ENCODE measurements around the gene ROR1. TPM values are rescaled to one million over a fixed set of nuclear protein-coding genes. Genes with fewer than 3 reads are reported as not detected.

The ROR1 gene
- total RNA-seq, 2 experiments from 2014 or later = 0.10 to 0.14 TPM

- H3K36me3 Mint-ChIP-seq (ENCODE audit: low read depth) = no peaks in the 10 kb centered on the region
- H3K27ac Mint-ChIP-seq = no peak overlapping the region
- no peaks in the 10 kb centered on the region for H3K9me3 Mint-ChIP-seq
- CTCF ChIA-PET = no interaction called here
- DNase-seq = no peak
- H3K27me3 Mint-ChIP-seq (ENCODE audit: low read depth) = peaks cover 3% of the 10 kb centered on the region
- H3K4me1 Mint-ChIP-seq (ENCODE audit: low read depth) = no peaks in the 10 kb centered on the region
- no peak overlapping the region for H3K4me3 Mint-ChIP-seq
- intact Hi-C loops (cut with micrococcal nuclease) = no loop called here
These were observed 217.9 kb downstream of the ROR1 start for GRCh38 chr1:63991685-63992084.

GRCh38 chr1:64000021-64000420, 226.2 kb downstream of the ROR1 start:
- no peak for DNase-seq
- H3K4me3 Mint-ChIP-seq = no peak overlapping the region
- no peak overlapping the region for H3K27ac Mint-ChIP-seq
- intact Hi-C loops (cut with micrococcal nuclease) = no loop called here
- CTCF ChIA-PET = no interaction called here
- peaks cover 2% of the 10 kb centered on the region for H3K4me1 Mint-ChIP-seq (ENCODE audit: low read depth)
- no peaks in the 10 kb centered on the region for H3K36me3 Mint-ChIP-seq (ENCODE audit: low read depth)
- H3K9me3 Mint-ChIP-seq = peaks cover 1% of the 10 kb centered on the region
- peaks cover 4% of the 10 kb centered on the region for H3K27me3 Mint-ChIP-seq (ENCODE audit: low read depth)

- Mint-ChIP-seq H3K36me3 (ENCODE audit: low read depth) (no peaks in the 10 kb centered on the region), H3K4me3 (no peak overlapping the region), H3K27ac (no peak overlapping the region), H3K9me3 (peaks cover 1% of the 10 kb centered on the region), H3K4me1 (ENCODE audit: low read depth) (peaks cover 3% of the 10 kb centered on the region), H3K27me3 (ENCODE audit: low read depth) (peaks cover 4% of the 10 kb centered on the region)
- CTCF ChIA-PET = no interaction called here
- no peak for DNase-seq
- intact Hi-C loops (cut with micrococcal nuclease) = no loop called here
These were observed 227.2 kb downstream of the ROR1 start for GRCh38 chr1:64001038-64001437.

DNA sequence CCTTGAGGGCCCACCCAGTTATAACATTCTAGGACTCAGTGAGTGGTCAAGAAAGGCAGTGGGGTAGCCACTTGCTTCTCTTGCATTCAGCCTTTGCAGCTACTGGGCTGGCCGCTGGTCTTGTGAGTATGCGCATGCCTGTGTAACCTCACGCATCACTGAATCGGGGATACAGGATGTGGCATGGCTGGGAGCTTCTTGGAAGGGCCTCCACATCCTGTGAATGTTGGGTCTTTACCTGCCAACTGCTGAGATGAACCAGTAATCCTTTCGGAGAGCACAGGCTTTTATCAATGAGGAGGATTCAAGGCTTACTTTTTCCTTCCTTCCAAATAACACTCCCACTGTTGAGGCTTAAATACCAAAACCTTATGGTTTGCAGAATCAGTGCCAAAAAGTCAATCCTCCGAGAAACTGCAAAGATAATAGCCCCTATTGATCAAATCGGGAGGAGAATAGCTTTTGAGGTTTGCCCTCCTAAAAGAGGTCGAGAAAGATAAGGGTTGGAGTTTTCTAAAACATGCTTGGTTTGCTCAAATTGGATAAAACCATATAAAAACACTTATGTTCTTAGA, 230.7 kb downstream of the ROR1 start:
- CTCF ChIA-PET = interaction anchor here (1.3 kb wide), 1 partner anchor 133 kb away, joined by 6 read pairs; no protein-coding TSS in a partner anchor
- H3K9me3 Mint-ChIP-seq = peaks cover 1% of the 10 kb centered on the region
- no peak overlapping the region for H3K27ac Mint-ChIP-seq
- no peak for DNase-seq
- H3K36me3 Mint-ChIP-seq (ENCODE audit: low read depth) = no peaks in the 10 kb centered on the region
- no peak overlapping the region for H3K4me3 Mint-ChIP-seq
- H3K27me3 Mint-ChIP-seq (ENCODE audit: low read depth) = peaks cover 4% of the 10 kb centered on the region
- intact Hi-C loops (cut with micrococcal nuclease) = no loop called here
- H3K4me1 Mint-ChIP-seq (ENCODE audit: low read depth) = peaks cover 12% of the 10 kb centered on the region

DNA sequence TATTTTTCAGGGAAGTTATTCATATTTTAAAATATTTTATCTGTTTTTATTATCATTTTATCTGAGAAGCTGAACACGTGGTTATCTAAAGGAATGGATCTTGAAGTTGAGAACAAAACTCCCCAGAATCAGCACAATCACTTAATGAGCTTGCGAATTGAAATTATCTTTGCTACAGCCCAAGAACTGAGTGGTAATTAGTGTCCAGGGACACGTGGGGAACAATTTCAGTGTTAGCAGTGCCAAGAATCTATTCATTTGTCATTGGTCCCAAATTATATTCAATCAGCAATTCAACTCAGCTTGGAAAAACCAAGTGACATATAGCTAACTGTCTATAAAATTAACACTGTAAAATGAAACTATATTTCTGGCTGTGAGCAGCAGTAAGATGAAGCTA, 232.0 kb downstream of the ROR1 start:
- H3K27me3 Mint-ChIP-seq (ENCODE audit: low read depth) = peaks cover 7% of the 10 kb centered on the region
- H3K9me3 Mint-ChIP-seq = no peaks in the 10 kb centered on the region
- no peak overlapping the region for H3K4me3 Mint-ChIP-seq
- DNase-seq = no peak
- intact Hi-C loops (cut with micrococcal nuclease) = no loop called here
- CTCF ChIA-PET = interaction anchor here (1.3 kb wide), 1 partner anchor 132 kb away, joined by 6 read pairs; no protein-coding TSS in a partner anchor
- H3K36me3 Mint-ChIP-seq (ENCODE audit: low read depth) = no peaks in the 10 kb centered on the region
- peaks cover 12% of the 10 kb centered on the region for H3K4me1 Mint-ChIP-seq (ENCODE audit: low read depth)
- no peak overlapping the region for H3K27ac Mint-ChIP-seq

DNA sequence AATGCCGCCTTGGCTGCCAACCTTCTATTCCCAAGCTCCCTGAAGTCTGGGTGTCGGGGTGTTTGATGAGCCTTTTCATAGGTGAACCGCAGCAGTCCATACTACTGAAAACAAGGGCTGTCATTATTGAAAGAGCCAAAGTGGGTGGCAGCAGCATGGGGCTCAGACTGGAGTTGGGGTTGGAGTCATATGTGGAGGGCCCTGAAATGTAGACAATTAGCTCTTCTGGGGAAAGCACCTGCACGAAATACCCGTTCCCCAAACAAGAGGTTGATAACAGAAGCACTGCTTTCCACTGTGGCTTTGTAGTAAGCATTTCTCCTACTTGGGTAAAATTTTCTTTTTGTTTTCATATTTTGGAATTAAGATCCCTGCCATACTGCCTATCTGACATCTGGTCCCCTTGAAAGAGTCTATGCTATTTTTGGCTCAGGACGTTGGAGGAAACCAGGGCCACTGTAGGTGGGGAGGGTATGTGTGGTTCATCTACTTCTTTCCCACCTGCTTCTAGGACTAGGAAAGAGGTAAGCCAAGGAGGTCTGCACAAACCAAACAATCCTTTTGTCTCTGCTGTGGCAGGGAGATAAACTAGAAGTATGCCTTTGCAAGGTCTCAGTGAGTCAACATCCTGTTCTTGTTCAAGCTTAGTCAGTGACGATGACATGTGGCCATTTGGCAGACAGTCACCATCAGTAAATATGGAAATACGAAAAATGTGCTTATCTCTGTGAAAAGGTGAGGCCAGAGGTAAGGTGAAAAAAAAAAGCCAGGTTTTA, 232.6 kb downstream of the ROR1 start:
- H3K27me3 Mint-ChIP-seq (ENCODE audit: low read depth) = peaks cover 7% of the 10 kb centered on the region
- intact Hi-C loops (cut with micrococcal nuclease) = no loop called here
- no peak overlapping the region for H3K4me3 Mint-ChIP-seq
- DNase-seq = peak; percentile 45
- H3K27ac Mint-ChIP-seq = peak overlapping the region; percentile 63
- H3K4me1 Mint-ChIP-seq (ENCODE audit: low read depth) = peaks cover 12% of the 10 kb centered on the region
- H3K9me3 Mint-ChIP-seq = no peaks in the 10 kb centered on the region
- H3K36me3 Mint-ChIP-seq (ENCODE audit: low read depth) = no peaks in the 10 kb centered on the region
- CTCF ChIA-PET = no interaction called here

DNA sequence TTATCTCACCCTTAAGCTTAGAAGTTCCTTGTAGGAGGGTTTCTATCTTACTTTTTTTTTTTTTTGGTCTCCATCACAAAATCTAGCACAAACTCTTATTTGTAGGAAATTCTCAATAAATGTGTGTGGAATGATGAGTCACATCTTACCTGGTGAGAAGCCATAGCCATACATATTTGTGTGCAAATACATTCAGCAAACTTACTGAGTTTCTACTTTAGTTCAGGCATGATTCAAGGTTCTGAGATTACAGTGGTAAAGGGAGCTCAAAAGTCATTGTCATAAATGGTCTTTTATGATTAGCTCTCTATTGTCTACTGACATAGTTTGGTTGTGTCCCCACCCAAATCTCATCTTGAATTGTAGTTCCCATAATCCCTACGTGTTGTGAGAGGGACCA, 236.5 kb downstream of the ROR1 start:
- no peaks in the 10 kb centered on the region for H3K9me3 Mint-ChIP-seq
- H3K27ac Mint-ChIP-seq = no peak overlapping the region
- DNase-seq = no peak
- H3K4me1 Mint-ChIP-seq (ENCODE audit: low read depth) = peaks cover 10% of the 10 kb centered on the region
- intact Hi-C loops (cut with micrococcal nuclease) = no loop called here
- no peak overlapping the region for H3K4me3 Mint-ChIP-seq
- peaks cover 3% of the 10 kb centered on the region for H3K27me3 Mint-ChIP-seq (ENCODE audit: low read depth)
- CTCF ChIA-PET = interaction anchor here (0.7 kb wide), 1 partner anchor 328 kb away, joined by 3 read pairs; no protein-coding TSS in a partner anchor
- no peaks in the 10 kb centered on the region for H3K36me3 Mint-ChIP-seq (ENCODE audit: low read depth)

- intact Hi-C loops (cut with micrococcal nuclease) = no loop called here
- CTCF ChIA-PET = no interaction called here
- Mint-ChIP-seq H3K27ac (no peak overlapping the region), H3K9me3 (no peaks in the 10 kb centered on the region), H3K36me3 (ENCODE audit: low read depth) (no peaks in the 10 kb centered on the region), H3K4me3 (no peak overlapping the region), H3K4me1 (ENCODE audit: low read depth) (peaks cover 3% of the 10 kb centered on the region), H3K27me3 (ENCODE audit: low read depth) (peaks cover 3% of the 10 kb centered on the region)
- no peak for DNase-seq
These were observed 239.6 kb downstream of the ROR1 start for GRCh38 chr1:64013395-64013794.

GRCh38 chr1:64019818-64020217, 246.0 kb downstream of the ROR1 start:
- H3K9me3 Mint-ChIP-seq = no peaks in the 10 kb centered on the region

GRCh38 chr1:64021066-64021465, 247.2 kb downstream of the ROR1 start:
- no peak for DNase-seq
- peaks cover 14% of the 10 kb centered on the region for H3K4me1 Mint-ChIP-seq (ENCODE audit: low read depth)
- H3K27me3 Mint-ChIP-seq (ENCODE audit: low read depth) = no peaks in the 10 kb centered on the region
- H3K27ac Mint-ChIP-seq = no peak overlapping the region
- H3K9me3 Mint-ChIP-seq = no peaks in the 10 kb centered on the region
- H3K4me3 Mint-ChIP-seq = no peak overlapping the region
- intact Hi-C loops (cut with micrococcal nuclease) = no loop called here
- no peaks in the 10 kb centered on the region for H3K36me3 Mint-ChIP-seq (ENCODE audit: low read depth)
- CTCF ChIA-PET = no interaction called here

More at GRCh38 chr1:64019818-64020217, 246.0 kb downstream of the ROR1 start:
- Mint-ChIP-seq H3K27ac (no peak overlapping the region), H3K4me3 (no peak overlapping the region), H3K27me3 (ENCODE audit: low read depth) (no peaks in the 10 kb centered on the region), H3K36me3 (ENCODE audit: low read depth) (no peaks in the 10 kb centered on the region), H3K4me1 (ENCODE audit: low read depth) (peaks cover 14% of the 10 kb centered on the region)
- CTCF ChIA-PET = interaction anchor here (0.5 to 1.2 kb wide), 3 partner anchors 119 to 824 kb away, joined by 3 to 5 read pairs (median 3); partner anchors contain the start of gene ROR1
- peak; percentile 29 for DNase-seq
- intact Hi-C loops (cut with micrococcal nuclease) = no loop called here

DNA sequence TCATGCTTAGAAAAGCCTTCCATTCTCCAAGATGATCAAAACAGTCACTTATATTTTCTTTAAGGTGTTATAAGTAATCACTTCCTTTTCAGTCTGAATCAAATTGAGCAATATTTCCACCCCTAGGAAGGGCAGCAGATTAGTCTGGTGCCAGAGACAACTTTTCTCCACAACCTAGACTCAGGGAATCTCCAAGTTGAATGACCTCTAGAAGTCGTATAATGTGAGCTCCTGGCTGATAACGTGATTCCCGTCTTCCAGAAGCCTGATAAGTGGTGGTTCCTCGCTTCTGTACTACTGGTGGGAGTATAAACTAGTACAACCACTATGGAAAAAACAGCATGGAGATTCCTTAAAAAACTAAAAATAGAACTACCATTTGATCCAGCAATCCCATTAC, 251.2 kb downstream of the ROR1 start:
- no peaks in the 10 kb centered on the region for H3K36me3 Mint-ChIP-seq (ENCODE audit: low read depth)
- H3K27me3 Mint-ChIP-seq (ENCODE audit: low read depth) = no peaks in the 10 kb centered on the region
- H3K4me3 Mint-ChIP-seq = no peak overlapping the region
- H3K4me1 Mint-ChIP-seq (ENCODE audit: low read depth) = peaks cover 3% of the 10 kb centered on the region
- intact Hi-C loops (cut with micrococcal nuclease) = no loop called here
- CTCF ChIA-PET = no interaction called here
- no peaks in the 10 kb centered on the region for H3K9me3 Mint-ChIP-seq
- no peak overlapping the region for H3K27ac Mint-ChIP-seq
- DNase-seq = no peak

- H3K4me3 Mint-ChIP-seq = no peak overlapping the region
- DNase-seq = no peak
- H3K36me3 Mint-ChIP-seq (ENCODE audit: low read depth) = no peaks in the 10 kb centered on the region
These were observed 255.2 kb downstream of the ROR1 start for GRCh38 chr1:64029037-64029436.

DNA sequence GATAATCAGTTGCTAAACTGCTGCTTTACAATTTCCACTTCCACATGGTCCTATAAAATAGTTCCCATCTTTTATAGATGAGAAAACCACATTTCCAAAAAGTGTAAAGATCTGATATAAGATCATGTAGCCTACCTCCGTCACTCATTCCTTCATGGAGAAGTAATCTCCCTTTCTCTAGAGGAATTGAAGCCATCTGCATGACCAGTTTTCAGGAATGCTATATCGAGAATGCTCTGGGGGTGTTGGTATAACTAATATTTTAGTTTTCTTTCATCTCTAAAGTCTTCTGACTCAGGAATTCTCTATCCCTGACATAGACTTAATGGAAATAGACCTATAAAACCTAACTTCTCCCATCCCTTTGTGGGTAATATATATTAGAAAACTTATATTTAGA, 256.6 kb downstream of the ROR1 start:
- Mint-ChIP-seq H3K9me3 (no peaks in the 10 kb centered on the region), H3K4me3 (no peak overlapping the region), H3K27me3 (ENCODE audit: low read depth) (no peaks in the 10 kb centered on the region), H3K4me1 (ENCODE audit: low read depth) (no peaks in the 10 kb centered on the region), H3K27ac (no peak overlapping the region), H3K36me3 (ENCODE audit: low read depth) (no peaks in the 10 kb centered on the region)
- DNase-seq = no peak
- CTCF ChIA-PET = interaction anchor here (0.7 kb wide), 1 partner anchor 54 kb away, joined by 3 read pairs; no protein-coding TSS in a partner anchor
- intact Hi-C loops (cut with micrococcal nuclease) = no loop called here

More at GRCh38 chr1:64029037-64029436, 255.2 kb downstream of the ROR1 start:
- Mint-ChIP-seq H3K9me3 (no peaks in the 10 kb centered on the region), H3K4me1 (ENCODE audit: low read depth) (no peaks in the 10 kb centered on the region), H3K27me3 (ENCODE audit: low read depth) (no peaks in the 10 kb centered on the region), H3K27ac (no peak overlapping the region)
- CTCF ChIA-PET = no interaction called here
- intact Hi-C loops (cut with micrococcal nuclease) = no loop called here

Measured in activated naive CD4-positive, alpha-beta T cell treated with anti-CD3 and anti-CD28 coated beads for 36 hours (primary cell).